CD14-positive monocyte (primary cell): ENCODE results near the gene GABBR2. TPM values are rescaled to one million over a fixed set of nuclear protein-coding genes. Genes with fewer than 3 reads are reported as not detected.

ENCODE experiments used
- DNase-seq, 3 donors: peaks; one replicate each; pipeline ENCODE4 v3.0.0-alpha.2; 2011 to 2022
- H2AFZ ChIP-seq: 2 replicates; pipeline ENCODE4 v1.6.0; 2012; ENCODE audit warnings: mild to moderate bottlenecking, low read depth, low read length, inconsistent platforms; ENCODE audit not compliant: insufficient read depth, poor library complexity, severe bottlenecking
- H3K27ac ChIP-seq, 2 donors: 1 replicate in 1 of 2; 2 replicates in 1 of 2; pipeline ENCODE4 v1.5.1; 2012 to 2013; ENCODE audit warnings: low read length in 2 of 2, control low read depth in 1 of 2, inconsistent platforms in 1 of 2, low read depth in 1 of 2, mild to moderate bottlenecking in 1 of 2
- H3K27me3 ChIP-seq, 2 donors: one replicate each; pipeline versions ENCODE4 v1.6.0 to v1.6.1; 2011 to 2013; ENCODE audit warnings: low read length in 2 of 2; ENCODE audit not compliant: control insufficient read depth in 2 of 2, insufficient read depth in 2 of 2
- H3K36me3 ChIP-seq, 2 donors: replicated peaks in 1 of 2; 1 replicate in 1 of 2; 2 replicates in 1 of 2; pipeline versions ENCODE4 v1.5.1 to v1.6.1; 2012 to 2013; ENCODE audit warnings: low read length in 2 of 2, control low read depth in 1 of 2, inconsistent platforms in 1 of 2, mild to moderate bottlenecking in 1 of 2; ENCODE audit not compliant: insufficient read depth in 2 of 2, control insufficient read depth in 1 of 2
- H3K4me1 ChIP-seq, 2 donors: 1 replicate in 1 of 2; 2 replicates in 1 of 2; pipeline versions ENCODE4 v1.5.1 to v1.6.1; 2012 to 2013; ENCODE audit warnings: low read length in 2 of 2, control low read depth in 1 of 2, inconsistent platforms in 1 of 2, mild to moderate bottlenecking in 1 of 2, moderate library complexity in 1 of 2; ENCODE audit not compliant: insufficient read depth in 2 of 2, control insufficient read depth in 1 of 2
- H3K4me2 ChIP-seq: replicated peaks from 2 replicates; pipeline ENCODE3; 2012; ENCODE audit warnings: low read length, moderate library complexity, mild to moderate bottlenecking; ENCODE audit not compliant: poor library complexity, severe bottlenecking; ENCODE audit errors: extremely low read depth
- H3K4me3 ChIP-seq, 3 experiments: fragments of 200-600 bp in 1 of 3; sonication (generic) in 1 of 3; replicated peaks in 1 of 3; 1 replicate in 2 of 3; 2 replicates in 1 of 3; pipeline ENCODE4 v1.5.1; 2011 to 2013; ENCODE audit warnings: low read length in 3 of 3, mild to moderate bottlenecking in 3 of 3, control low read depth in 2 of 3, low read depth in 2 of 3, inconsistent platforms in 1 of 3, moderate library complexity in 1 of 3
- H3K79me2 ChIP-seq: 2 replicates; pipeline ENCODE4 v1.6.0; 2012; ENCODE audit warnings: mild to moderate bottlenecking, control low read depth, inconsistent platforms, low read length, moderate library complexity; ENCODE audit not compliant: insufficient read depth
- H3K9ac ChIP-seq: 2 replicates; pipeline ENCODE4 v1.6.0; 2017; ENCODE audit warnings: low read length, mild to moderate bottlenecking; ENCODE audit not compliant: insufficient read depth, poor library complexity, severe bottlenecking
- H3K9me3 ChIP-seq, 2 donors: replicated peaks in 1 of 2; 1 replicate in 1 of 2; 2 replicates in 1 of 2; pipeline versions ENCODE4 v1.5.1 to v1.6.1; 2012 to 2013; ENCODE audit warnings: low read length in 2 of 2, control low read depth in 1 of 2; ENCODE audit not compliant: control insufficient read depth in 1 of 2, insufficient read depth in 1 of 2
- H4K20me1 ChIP-seq: 2 replicates; pipeline ENCODE4 v1.6.0; 2012; ENCODE audit warnings: mild to moderate bottlenecking, low read length, control low read depth, moderate library complexity; ENCODE audit not compliant: insufficient read depth
- H3K27ac Mint-ChIP-seq, 7 donors: one replicate each; pipeline ENCODE4 v1.8.0; 2020; ENCODE audit warnings: mild to moderate bottlenecking in 7 of 7, mixed read lengths in 7 of 7, moderate library complexity in 6 of 7, inconsistent platforms in 2 of 7
- H3K27me3 Mint-ChIP-seq, 3 donors: one replicate each; pipeline ENCODE4 v1.8.0; 2021 to 2022; ENCODE audit warnings: low read depth in 3 of 3, mild to moderate bottlenecking in 3 of 3, mixed read lengths in 3 of 3, moderate library complexity in 3 of 3, inconsistent platforms in 1 of 3
- H3K36me3 Mint-ChIP-seq, 2 donors: one replicate each; pipeline ENCODE4 v1.8.0; 2020; ENCODE audit warnings: mixed read lengths in 2 of 2, inconsistent platforms in 1 of 2, mild to moderate bottlenecking in 1 of 2
- H3K4me1 Mint-ChIP-seq: one replicate; pipeline ENCODE4 v1.8.0; 2020; ENCODE audit warnings: mild to moderate bottlenecking, mixed read lengths
- H3K4me3 Mint-ChIP-seq, 2 donors: one replicate each; pipeline ENCODE4 v1.8.0; 2020; ENCODE audit warnings: mild to moderate bottlenecking in 2 of 2, mixed read lengths in 2 of 2, moderate library complexity in 1 of 2
- H3K9me3 Mint-ChIP-seq, 7 donors: one replicate each; pipeline ENCODE4 v1.8.0; 2020 to 2022; ENCODE audit warnings: mixed read lengths in 7 of 7, mild to moderate bottlenecking in 6 of 7, moderate library complexity in 6 of 7, inconsistent platforms in 2 of 7
- WGBS: methylation state at CpG from one replicate; pipeline ENCODE4 v1.1.5; 2013; ENCODE audit warnings: missing lambda C conversion rate; ENCODE audit not compliant: insufficient coverage; 5-methylcytosine and 5-hydroxymethylcytosine counted together
- intact Hi-C, 2 donors: fragments of 100-400 bp; cut with micrococcal nuclease; formaldehyde crosslinking; loops; one replicate each; pipeline versions ENCODE4 v1.15.0 to v1.15.1; 2023
- polyA plus RNA-seq, 3 donors: library from polyadenylated mRNA; depleted of rRNA in 1 of 3; unstranded in 2 of 3; stranded (reverse) in 1 of 3; fragments of 300-500 nt in 2 of 3; fragments of >200 nt in 1 of 3; fragmentation: Illumina TruSeq in 2 of 3; gene quantifications; 1 replicate in 2 of 3; 2 replicates in 1 of 3; pipeline ENCODE4 v1.2.3, GENCODE V29; 2012 to 2021
- TF ChIP-seq, protein P1 (sequence below): fragments of 200-600 bp; IDR thresholded peaks from one replicate; pipeline ENCODE4 v1.8.0; 2022; ENCODE audit warnings: antibody characterized with exemption, mild to moderate bottlenecking

GABBR2 gene
- polyA plus RNA-seq, 3 donors: not detected

DNA sequence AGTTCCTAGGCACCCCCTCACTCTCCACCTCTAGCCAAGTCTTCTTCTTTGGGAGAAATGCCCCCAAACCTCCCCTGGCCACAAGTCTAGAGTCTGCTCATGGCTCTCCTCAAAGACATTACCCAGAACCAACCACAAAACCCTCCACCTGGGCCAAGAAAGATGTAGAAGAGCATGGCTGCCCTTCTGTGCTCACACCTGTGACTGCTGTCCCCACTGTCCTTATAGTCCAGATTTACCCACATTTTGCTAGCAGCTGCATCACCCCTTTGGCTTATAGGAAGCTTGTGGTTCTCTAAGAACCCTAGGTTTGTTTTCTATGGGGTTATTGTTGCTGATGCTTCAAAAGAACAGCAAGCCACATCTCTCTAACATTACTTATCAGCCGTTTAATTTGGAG lies 6.1 kb upstream of the GABBR2 start:
- TF ChIP-seq, protein P1, sequence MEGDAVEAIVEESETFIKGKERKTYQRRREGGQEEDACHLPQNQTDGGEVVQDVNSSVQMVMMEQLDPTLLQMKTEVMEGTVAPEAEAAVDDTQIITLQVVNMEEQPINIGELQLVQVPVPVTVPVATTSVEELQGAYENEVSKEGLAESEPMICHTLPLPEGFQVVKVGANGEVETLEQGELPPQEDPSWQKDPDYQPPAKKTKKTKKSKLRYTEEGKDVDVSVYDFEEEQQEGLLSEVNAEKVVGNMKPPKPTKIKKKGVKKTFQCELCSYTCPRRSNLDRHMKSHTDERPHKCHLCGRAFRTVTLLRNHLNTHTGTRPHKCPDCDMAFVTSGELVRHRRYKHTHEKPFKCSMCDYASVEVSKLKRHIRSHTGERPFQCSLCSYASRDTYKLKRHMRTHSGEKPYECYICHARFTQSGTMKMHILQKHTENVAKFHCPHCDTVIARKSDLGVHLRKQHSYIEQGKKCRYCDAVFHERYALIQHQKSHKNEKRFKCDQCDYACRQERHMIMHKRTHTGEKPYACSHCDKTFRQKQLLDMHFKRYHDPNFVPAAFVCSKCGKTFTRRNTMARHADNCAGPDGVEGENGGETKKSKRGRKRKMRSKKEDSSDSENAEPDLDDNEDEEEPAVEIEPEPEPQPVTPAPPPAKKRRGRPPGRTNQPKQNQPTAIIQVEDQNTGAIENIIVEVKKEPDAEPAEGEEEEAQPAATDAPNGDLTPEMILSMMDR: no peak
- WGBS: no CpG with 5 or more reads among the region's 1 CpG

DNA sequence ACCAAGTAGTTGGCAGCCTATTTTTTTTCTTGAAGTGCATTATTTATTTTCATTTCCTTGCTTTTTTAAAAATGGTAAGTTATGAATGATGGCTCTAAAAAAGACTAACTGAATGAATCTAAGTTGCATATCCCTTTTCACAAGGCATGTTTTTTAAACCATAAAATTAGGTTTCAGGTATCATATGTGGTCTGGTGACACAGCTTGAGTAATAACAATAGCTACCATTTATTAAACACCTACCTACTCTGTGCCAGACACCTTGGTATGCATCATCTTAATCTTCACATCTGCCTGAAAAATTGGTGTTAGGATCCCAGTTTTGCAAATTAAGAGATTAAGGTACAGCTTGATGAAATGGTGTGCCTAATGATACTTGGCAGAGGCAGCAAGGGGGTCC lies 4.3 kb upstream of the GABBR2 start:
- peaks cover 0 to 5% of the 10 kb centered on the region in 2 donors for H3K9me3 ChIP-seq
- H3K36me3 Mint-ChIP-seq: no peaks in the 10 kb centered on the region
- intact Hi-C loops: no loop called here
- no peak overlapping the region for H3K27ac Mint-ChIP-seq
- H3K4me2 ChIP-seq: no peak overlapping the region
- H3K4me1 Mint-ChIP-seq: no peaks in the 10 kb centered on the region
- H3K27me3 ChIP-seq: peaks cover 36 to 45% of the 10 kb centered on the region in 2 donors
- no peak overlapping the region for H3K9ac ChIP-seq
- no peaks in the 10 kb centered on the region for H4K20me1 ChIP-seq
- H3K27me3 Mint-ChIP-seq: peaks cover 55 to 66% (median 55%) of the 10 kb centered on the region in 3 donors
- TF ChIP-seq, protein P1: no peak
- peaks cover 0 to 8% (median 1%) of the 10 kb centered on the region in 7 donors for H3K9me3 Mint-ChIP-seq
- DNase-seq: no peak
- no peaks in the 10 kb centered on the region for H3K36me3 ChIP-seq
- peak overlapping the region in 1 of 2 donors; percentile 11 for H3K4me3 Mint-ChIP-seq
- H3K4me3 ChIP-seq: no peak overlapping the region
- no peaks in the 10 kb centered on the region for H3K79me2 ChIP-seq
- H3K4me1 ChIP-seq: no peaks in the 10 kb centered on the region
- H3K27ac ChIP-seq: no peak overlapping the region
- no peak overlapping the region for H2AFZ ChIP-seq

More for the DNA sequence above, 6.1 kb upstream of the GABBR2 start:
- no peak overlapping the region for H3K4me2 ChIP-seq
- no peak overlapping the region for H3K27ac Mint-ChIP-seq
- no peaks in the 10 kb centered on the region for H3K36me3 Mint-ChIP-seq
- H3K36me3 ChIP-seq: no peaks in the 10 kb centered on the region
- peaks cover 0 to 9% (median 0%) of the 10 kb centered on the region in 7 donors for H3K9me3 Mint-ChIP-seq
- no peak for DNase-seq
- no peak overlapping the region for H2AFZ ChIP-seq
- intact Hi-C loops: no loop called here
- H4K20me1 ChIP-seq: no peaks in the 10 kb centered on the region
- H3K4me1 Mint-ChIP-seq: no peaks in the 10 kb centered on the region
- H3K27ac ChIP-seq: no peak overlapping the region
- no peaks in the 10 kb centered on the region for H3K4me1 ChIP-seq
- H3K79me2 ChIP-seq: no peaks in the 10 kb centered on the region
- no peak overlapping the region for H3K4me3 ChIP-seq
- H3K27me3 ChIP-seq: peaks cover 32 to 34% of the 10 kb centered on the region in 2 donors
- H3K9me3 ChIP-seq: peaks cover 0 to 5% of the 10 kb centered on the region in 2 donors
- peaks cover 49 to 59% (median 51%) of the 10 kb centered on the region in 3 donors for H3K27me3 Mint-ChIP-seq
- H3K9ac ChIP-seq: no peak overlapping the region
- no peak overlapping the region for H3K4me3 Mint-ChIP-seq
